Thoracic aorta (tissue), 2 donors: ENCODE measurements around the gene TLX2. TPM values are rescaled to one million over a fixed set of nuclear protein-coding genes. Genes with fewer than 3 reads are reported as not detected.

Experiments
- ATAC-seq: fragments of 150-250 bp; one replicate; pipeline ENCODE4 v1.8.0; 2017; ENCODE audit warnings: low read depth; ENCODE audit not compliant: insufficient number of reproducible peaks, low FRiP score
- DNase-seq: peaks from one replicate; pipeline ENCODE4 v3.0.0-alpha.2; 2020; ENCODE audit warnings: low spot score
- H3K27ac ChIP-seq, 2 donors: fragments of 200-600 bp; sonication (generic); 1 replicate in 1 of 2; 2 replicates in 1 of 2; pipeline ENCODE4 v1.5.1; 2016; ENCODE audit warnings: mild to moderate bottlenecking in 2 of 2, moderate library complexity in 2 of 2
- H3K27me3 ChIP-seq: fragments of 200-600 bp; sonication (generic); replicated peaks from 2 replicates; pipeline ENCODE4 v1.6.0; 2016; ENCODE audit warnings: mild to moderate bottlenecking; ENCODE audit not compliant: insufficient read depth
- H3K36me3 ChIP-seq: fragments of 200-600 bp; sonication (generic); one replicate; pipeline ENCODE4 v1.5.1; 2016
- H3K4me1 ChIP-seq, 2 donors: fragments of 200-600 bp; sonication (generic); 1 replicate in 1 of 2; 2 replicates in 1 of 2; pipeline versions ENCODE4 v1.5.1 to v1.6.0; 2016; ENCODE audit warnings: low read depth in 2 of 2, mild to moderate bottlenecking in 1 of 2; ENCODE audit not compliant: control insufficient read depth in 1 of 2
- H3K4me3 ChIP-seq: fragments of 200-600 bp; sonication (generic); 2 replicates; pipeline ENCODE4 v1.5.1; 2016; ENCODE audit warnings: mild to moderate bottlenecking
- H3K9me3 ChIP-seq: fragments of 200-600 bp; sonication (generic); 2 replicates; pipeline ENCODE4 v1.5.1; 2016
- CTCF ChIP-seq: fragments of 200-600 bp; sonication (generic); IDR thresholded peaks from one replicate; pipeline ENCODE4 v1.5.1; 2019; ENCODE audit warnings: antibody characterized with exemption
- total RNA-seq, 2 donors: library from RNA; depleted of rRNA; stranded (reverse); fragments of >200 nt; gene quantifications; one replicate each; pipeline versions ENCODE4 v1.1.0 to v1.2.3, GENCODE V29; 2016

TLX2 gene
- total RNA-seq, 2 donors from 2014 or later: not detected

- no peaks in the 10 kb centered on the region for H3K9me3 ChIP-seq
- no peak overlapping the region for H3K4me3 ChIP-seq
- no peak for TF ChIP-seq CTCF
- peaks cover 7 to 29% of the 10 kb centered on the region in 2 donors for H3K4me1 ChIP-seq
- no peaks in the 10 kb centered on the region for H3K36me3 ChIP-seq
- ATAC-seq (no peak), DNase-seq (no peak)
- H3K27me3 ChIP-seq: no peaks in the 10 kb centered on the region
- H3K27ac ChIP-seq: no peak overlapping the region
Measured at GRCh38 chr2:74550231-74550630, 36.0 kb downstream of the TLX2 start.

- DNase-seq: no peak
- Histone ChIP-seq H3K9me3 (no peaks in the 10 kb centered on the region), H3K4me3 (no peak overlapping the region), H3K36me3 (peaks cover 3% of the 10 kb centered on the region), H3K27me3 (no peaks in the 10 kb centered on the region), H3K27ac (no peak overlapping the region), H3K4me1 (peaks cover 7 to 29% of the 10 kb centered on the region in 2 donors)
- ATAC-seq: no peak
- no peak for TF ChIP-seq CTCF
Measured at GRCh38 chr2:74551530-74551929, 37.3 kb downstream of the TLX2 start.

- Histone ChIP-seq H3K9me3 (no peaks in the 10 kb centered on the region), H3K4me3 (peak overlapping the region; percentile 82), H3K36me3 (peaks cover 4% of the 10 kb centered on the region), H3K27ac (no peak overlapping the region), H3K4me1 (peaks cover 7 to 29% of the 10 kb centered on the region in 2 donors), H3K27me3 (no peaks in the 10 kb centered on the region)
- ATAC-seq (no peak), DNase-seq (no peak)
- TF ChIP-seq CTCF: no peak
Measured at GRCh38 chr2:74551942-74552913, 38.0 kb downstream of the TLX2 start.

GRCh38 chr2:74552914-74553811 is 38.9 kb downstream of the TLX2 start:
- Histone ChIP-seq H3K27ac (peak overlapping the region; percentile 86 to 92), H3K4me1 (peaks cover 7 to 28% of the 10 kb centered on the region in 2 donors), H3K27me3 (no peaks in the 10 kb centered on the region), H3K9me3 (no peaks in the 10 kb centered on the region), H3K4me3 (peak overlapping the region; percentile 82), H3K36me3 (peaks cover 4% of the 10 kb centered on the region)
- ATAC-seq (no peak), DNase-seq (no peak)
- TF ChIP-seq CTCF: no peak
